Tibial nerve (tissue), 4 donors: ENCODE results near the gene KRTAP4-12.

Experiments used
- CTCF ChIP-seq, 5 experiments: fragments of 200-600 bp in 3 of 5; fragments of 450-650 bp in 2 of 5; sonication (generic) in 3 of 5; IDR thresholded peaks; one replicate each; pipeline ENCODE4 v1.5.1; 2016 to 2019; ENCODE audit warnings: antibody characterized with exemption in 5 of 5, mild to moderate bottlenecking in 3 of 5, moderate library complexity in 2 of 5
- EP300 ChIP-seq, 2 donors: sonication (generic); formaldehyde crosslinking; IDR thresholded peaks; one replicate each; pipeline ENCODE4 v1.6.1; 2017; ENCODE audit warnings: antibody characterized with exemption in 2 of 2, mild to moderate bottlenecking in 1 of 2
- POLR2A ChIP-seq, 2 donors: fragments of 450-650 bp; IDR thresholded peaks; one replicate each; pipeline ENCODE4 v1.6.1; 2017; ENCODE audit warnings: antibody characterized with exemption in 2 of 2, mild to moderate bottlenecking in 2 of 2, moderate library complexity in 2 of 2

GRCh38 chr17:41140360-41141131 is 16.6 kb upstream of the KRTAP4-12 start, which contains the start of gene KRTAP4-6:
- TF ChIP-seq POLR2A (IDR thresholded peaks at IDR 0.05), result no peak
- no peak for TF ChIP-seq CTCF (IDR thresholded peaks at IDR 0.05)
- TF ChIP-seq EP300 (IDR thresholded peaks at IDR 0.05), result no peak
